Measurements from ENCODE around the gene SEC31B.

- TF ChIP-seq CTCF (IDR thresholded peaks at IDR 0.05; ENCODE audit: poor library complexity, severe bottlenecking) (no peak), RAD21 (conservative IDR thresholded peaks at IDR 0.05) (no peak), EZH2 (IDR thresholded peaks at IDR 0.05; ENCODE audit: borderline replicate concordance, insufficient read depth, low read length, poor library complexity, severe bottlenecking) (no peak), TAF1 (IDR thresholded peaks at IDR 0.05; ENCODE audit: low read depth) (no peak), POLR2AphosphoS5 (IDR thresholded peaks at IDR 0.05) (no peak), SMC3 (conservative IDR thresholded peaks at IDR 0.05; ENCODE audit: poor library complexity) (no peak)
These were observed 40.6 kb upstream of the SEC31B start for GRCh38 chr10:100560248-100560647.
